Eye (tissue), 1 donor: Measurements from ENCODE around the gene AP1G2.

Source experiments
- DNase-seq: peaks from one replicate; pipeline ENCODE4 v3.0.0-alpha.2; 2015

The AP1G2 gene

GRCh38 chr14:23556700-23557440, 10.7 kb downstream of the AP1G2 start:
- no peak for DNase-seq

GRCh38 chr14:23555882-23556699, 11.5 kb downstream of the AP1G2 start, which contains the start of gene THTPA:
TSS of gene THTPA (plus strand) at chr14:23556271. CDS start at chr14:23556758, 487 bp downstream.
- peak; percentile 97 for DNase-seq

- DNase-seq = no peak
Measured at GRCh38 chr14:23555533-23555881, 12.1 kb downstream of the AP1G2 start.

- peak; percentile 95 for DNase-seq
Measured at GRCh38 chr14:23551266-23552028, 16.1 kb downstream of the AP1G2 start, which contains the start of gene ZFHX2. TSS of gene ZFHX2 (minus strand) at chr14:23551765. CDS start at chr14:23535325, 16,440 bp downstream.

- DNase-seq = no peak
Measured at GRCh38 chr14:23550812-23551265, 16.8 kb downstream of the AP1G2 start.

GRCh38 chr14:23550131-23550811, 17.3 kb downstream of the AP1G2 start:
- DNase-seq = no peak

- peak; percentile 38 for DNase-seq
Measured at GRCh38 chr14:23548351-23549318, 19.0 kb downstream of the AP1G2 start.

- no peak for DNase-seq
Measured at GRCh38 chr14:23547924-23548323, 19.7 kb downstream of the AP1G2 start.

- DNase-seq = no peak
Measured at GRCh38 chr14:23546450-23547035, 21.0 kb downstream of the AP1G2 start.

- no peak for DNase-seq
Measured at GRCh38 chr14:23545740-23546365, 21.7 kb downstream of the AP1G2 start.

GRCh38 chr14:23544511-23545447, 22.8 kb downstream of the AP1G2 start:
- DNase-seq = peak; percentile 86

- DNase-seq = no peak
Measured at GRCh38 chr14:23543403-23543802, 24.2 kb downstream of the AP1G2 start.

- no peak for DNase-seq
Measured at GRCh38 chr14:23542261-23542660, 25.3 kb downstream of the AP1G2 start.

- no peak for DNase-seq
Measured at GRCh38 chr14:23540141-23540469, 27.5 kb downstream of the AP1G2 start.

GRCh38 chr14:23539248-23540140, 28.1 kb downstream of the AP1G2 start:
- peak; percentile 89 for DNase-seq

- peak; percentile 48 for DNase-seq
Measured at GRCh38 chr14:23538785-23539184, 28.8 kb downstream of the AP1G2 start.

GRCh38 chr14:23538050-23538718, 29.4 kb downstream of the AP1G2 start:
- DNase-seq = no peak
